ENCODE measurements around the gene ADCY9.

Gene ADCY9

DNA sequence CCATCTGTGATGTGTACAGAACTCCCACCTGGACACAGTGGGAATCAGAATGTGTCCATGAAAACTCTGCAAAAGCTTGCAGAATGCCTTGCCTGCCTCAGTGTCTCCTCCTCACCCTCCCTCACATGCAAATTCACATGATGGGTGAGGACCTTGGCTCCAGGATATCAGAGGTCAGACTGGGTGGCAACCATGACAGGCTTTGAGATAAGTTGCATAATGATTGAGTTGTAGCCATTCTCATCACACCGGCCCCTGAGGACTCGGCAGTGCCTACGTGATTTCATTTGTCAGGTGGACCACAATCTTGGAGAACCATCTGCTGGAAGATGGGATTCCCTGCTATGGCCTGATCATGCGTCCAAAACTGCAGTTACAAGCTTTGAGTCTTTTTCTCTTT, 3.9 kb upstream of the ADCY9 start:
- no peak for DNase-seq

DNA sequence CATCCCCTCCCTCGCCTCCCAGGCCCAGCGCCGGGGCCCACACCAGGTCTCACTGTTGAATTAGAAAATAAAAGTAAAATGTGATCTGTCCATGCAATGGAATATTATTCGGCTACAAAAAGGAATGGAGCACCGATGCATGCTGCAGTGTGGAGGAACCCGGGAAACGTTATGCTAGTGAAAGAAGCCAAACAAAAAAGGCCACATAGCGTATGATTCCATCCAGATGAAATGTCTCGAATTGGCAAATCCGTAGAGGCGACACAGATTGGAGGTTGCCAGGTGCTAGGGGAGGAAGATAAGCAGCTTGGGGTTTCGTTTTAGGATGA, 972 bp upstream of the ADCY9 start:
- no peak for DNase-seq

- no peak for DNase-seq
These were observed 308 bp downstream of the ADCY9 start for GRCh38 chr16:4115949-4116318.

DNA sequence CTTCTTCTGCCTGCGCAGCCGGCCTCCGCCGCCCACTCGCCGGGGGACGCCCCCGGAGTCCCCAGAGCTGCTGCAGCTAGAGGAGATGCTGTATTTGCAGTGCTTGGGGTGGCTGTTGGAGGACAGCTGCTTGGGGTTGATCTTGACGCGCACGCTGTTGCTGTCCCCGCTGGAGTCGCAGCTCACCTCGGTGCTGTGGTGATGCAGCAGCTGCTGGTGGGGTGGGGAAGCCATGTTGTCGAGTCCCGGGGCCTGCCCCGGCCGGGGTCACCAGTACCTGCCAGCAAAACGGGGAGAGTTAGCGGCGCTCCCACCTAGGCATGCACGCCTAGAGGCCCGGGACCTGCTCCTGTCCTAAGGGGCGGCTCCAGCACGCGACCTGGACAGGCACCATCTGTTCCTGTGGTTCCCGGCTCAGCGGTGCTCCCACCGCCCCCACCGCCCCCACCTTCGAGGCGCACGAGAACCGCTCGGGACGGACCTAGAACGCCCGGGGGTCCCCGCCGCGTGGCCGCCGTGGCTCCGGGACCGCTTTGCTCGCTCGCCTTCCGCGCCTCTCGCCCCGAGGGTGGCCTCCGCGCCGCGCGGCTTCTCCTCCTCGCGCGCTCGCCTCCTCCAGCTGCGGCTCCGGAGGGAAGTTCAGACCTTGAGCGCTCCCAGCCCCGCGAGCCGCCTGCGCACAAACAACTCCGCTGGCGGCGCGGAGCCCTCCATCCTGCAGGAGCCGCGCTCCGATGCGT, 863 bp downstream of the ADCY9 start:
- no peak for DNase-seq

DNA sequence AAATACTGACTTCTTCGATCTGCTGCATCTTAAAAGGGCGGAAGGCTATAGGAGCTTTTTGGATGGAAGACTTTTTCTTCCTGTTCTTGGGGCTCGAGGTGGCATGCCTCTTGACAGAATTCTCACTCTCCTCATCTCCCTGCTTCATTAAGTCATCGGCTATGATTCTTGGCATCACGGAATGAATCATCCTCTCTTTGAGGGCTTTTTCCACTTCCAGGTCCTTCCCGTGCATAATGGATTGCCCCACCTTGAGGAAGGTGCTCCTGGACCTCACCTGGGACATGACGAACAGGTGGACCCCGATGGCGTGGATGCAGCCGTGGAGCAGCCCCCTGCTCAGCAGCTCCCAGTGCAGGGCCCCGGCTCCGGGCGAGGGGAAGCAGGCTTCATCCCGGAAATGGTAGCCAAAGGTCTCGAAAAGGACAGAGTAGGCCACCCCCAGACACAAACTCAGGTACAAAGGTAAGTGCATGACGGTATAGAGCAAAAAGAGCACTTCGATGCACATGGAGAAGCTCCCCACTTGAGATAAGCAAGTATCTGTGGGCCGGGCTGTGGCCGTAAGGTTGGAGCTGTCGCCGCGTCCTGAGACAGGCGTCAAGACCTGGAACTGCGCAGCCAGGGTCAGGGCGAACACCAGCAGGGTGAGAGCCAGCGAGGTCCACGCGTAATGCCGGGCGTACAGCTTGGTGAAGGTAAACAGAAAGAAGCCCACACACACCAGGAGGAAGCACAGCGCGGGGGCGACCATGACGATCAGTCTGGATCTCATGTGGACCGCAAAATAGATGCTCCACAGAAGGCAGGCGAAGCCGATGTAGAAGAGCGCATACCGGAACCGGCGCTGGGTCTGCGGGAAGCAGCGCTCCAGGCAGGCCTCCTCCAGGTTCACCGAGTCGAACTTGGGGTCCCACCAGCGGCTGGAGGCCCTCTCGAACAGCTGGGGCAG, 1.7 kb downstream of the ADCY9 start:
- DNase-seq = no peak

GRCh38 chr16:4113358-4114256, 2.6 kb downstream of the ADCY9 start:
- DNase-seq = no peak

DNA sequence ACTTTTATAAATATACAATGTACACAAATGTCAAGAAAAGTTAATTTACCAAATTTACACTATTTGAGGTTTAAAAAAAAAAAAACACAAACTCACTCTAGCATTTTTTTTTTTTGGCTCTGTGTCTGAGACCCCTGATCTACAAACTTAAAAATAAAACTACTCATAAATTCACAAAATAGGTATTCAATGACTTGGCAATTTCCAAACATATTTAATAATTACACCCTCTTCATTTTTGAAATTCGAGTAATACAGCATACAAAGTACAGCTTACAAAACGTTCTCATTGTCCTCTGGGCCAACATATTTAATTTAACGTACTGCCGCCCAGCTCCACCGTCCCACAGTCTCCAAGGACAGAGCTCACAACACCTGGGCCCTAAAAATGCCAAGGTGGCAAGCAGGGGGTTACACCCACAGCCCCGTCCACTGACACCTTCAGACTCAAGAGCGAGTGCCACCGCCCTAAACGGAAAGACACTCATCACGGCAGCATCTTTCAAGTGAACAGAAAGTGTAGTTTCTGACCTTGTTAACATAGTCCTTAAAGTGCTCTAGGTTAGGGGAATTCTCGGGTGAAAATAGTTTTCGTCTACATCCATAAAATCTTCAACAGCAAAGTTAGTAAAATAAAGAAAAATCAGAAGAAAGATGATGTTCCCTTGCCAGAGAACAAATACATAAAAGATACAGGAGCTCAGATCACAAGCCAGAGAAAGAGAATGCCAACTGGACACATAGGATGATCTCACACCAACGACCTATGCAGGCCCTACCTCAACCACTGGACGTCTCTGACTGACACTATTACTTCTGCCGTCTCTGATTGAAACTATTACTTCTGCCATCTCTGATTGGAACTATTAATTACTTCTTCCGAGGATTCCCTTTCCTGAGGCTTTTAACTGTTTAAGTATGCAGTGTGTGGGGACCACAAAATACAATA, 4.2 kb downstream of the ADCY9 start:
- DNase-seq = no peak

GRCh38 chr16:4110680-4111079, 5.6 kb downstream of the ADCY9 start:
- DNase-seq = no peak

- no peak for DNase-seq
These were observed 6.2 kb downstream of the ADCY9 start for GRCh38 chr16:4110065-4110464.

DNA sequence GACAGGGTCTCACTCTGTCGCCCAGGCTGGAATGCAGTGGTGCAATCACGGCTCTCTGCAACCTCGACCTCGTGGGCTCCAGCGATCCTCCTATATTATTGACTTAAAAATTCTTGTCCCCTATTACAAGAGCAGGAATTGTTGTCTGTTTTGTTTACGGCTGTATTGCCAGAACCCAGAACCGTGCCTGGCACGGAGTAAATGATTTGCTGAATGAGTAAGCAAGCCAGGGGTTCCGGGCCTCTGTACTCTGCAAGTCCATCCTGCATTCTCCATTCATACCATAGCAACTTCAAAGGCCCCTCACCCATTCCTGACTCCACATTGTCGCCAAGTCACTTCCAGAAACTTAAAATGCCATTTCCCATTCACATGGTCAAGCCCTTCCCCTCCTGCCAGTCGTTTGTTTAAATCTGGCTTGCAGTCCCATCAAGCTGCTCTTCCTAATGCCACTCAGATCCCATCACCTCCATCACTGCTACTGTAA, 6.9 kb downstream of the ADCY9 start:
- no peak for DNase-seq

- no peak for DNase-seq
These were observed 9.7 kb downstream of the ADCY9 start for GRCh38 chr16:4106516-4106915.

DNA sequence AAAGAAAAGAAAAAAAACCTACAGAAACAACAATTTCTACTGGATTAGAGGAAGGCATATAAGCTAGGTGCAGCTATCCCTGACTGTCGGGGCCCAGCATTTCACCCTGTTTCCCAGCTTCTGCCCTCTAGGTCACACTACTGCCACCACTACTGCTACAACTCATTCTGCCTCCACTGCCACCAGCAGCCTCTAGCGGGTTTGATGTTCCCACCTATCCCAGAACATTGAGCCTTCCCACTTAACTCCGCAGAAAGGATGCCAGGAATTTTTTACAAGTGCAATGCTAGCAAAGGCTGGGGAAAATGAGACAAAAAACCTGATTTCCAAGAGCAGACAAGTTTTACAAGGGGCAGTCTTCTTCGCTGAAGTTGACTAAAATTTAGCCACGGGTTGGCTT, 10.4 kb downstream of the ADCY9 start:
- DNase-seq = no peak

GRCh38 chr16:4103745-4104144, 12.5 kb downstream of the ADCY9 start:
- DNase-seq = no peak

- no peak for DNase-seq
These were observed 14.6 kb downstream of the ADCY9 start for GRCh38 chr16:4101421-4102219.

DNA sequence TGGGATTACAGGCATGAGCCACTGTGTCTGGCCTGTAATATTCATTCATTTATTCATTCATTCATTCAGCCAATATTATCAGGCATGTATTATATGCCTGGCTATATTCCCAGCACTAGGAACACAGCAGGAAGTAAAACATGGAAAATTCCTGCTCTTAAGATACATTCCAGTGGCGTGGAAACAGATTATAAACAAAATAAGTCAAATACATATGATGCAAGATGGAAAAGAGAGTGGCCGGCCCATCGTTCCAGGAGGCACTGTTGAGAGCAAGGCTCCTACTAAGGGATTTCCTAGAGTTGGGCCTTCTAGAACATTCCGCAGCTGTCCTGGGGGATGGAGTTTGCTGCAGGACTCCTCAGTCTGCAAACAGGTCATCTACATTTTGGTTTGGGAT, 17.7 kb downstream of the ADCY9 start:
- DNase-seq = no peak

DNA sequence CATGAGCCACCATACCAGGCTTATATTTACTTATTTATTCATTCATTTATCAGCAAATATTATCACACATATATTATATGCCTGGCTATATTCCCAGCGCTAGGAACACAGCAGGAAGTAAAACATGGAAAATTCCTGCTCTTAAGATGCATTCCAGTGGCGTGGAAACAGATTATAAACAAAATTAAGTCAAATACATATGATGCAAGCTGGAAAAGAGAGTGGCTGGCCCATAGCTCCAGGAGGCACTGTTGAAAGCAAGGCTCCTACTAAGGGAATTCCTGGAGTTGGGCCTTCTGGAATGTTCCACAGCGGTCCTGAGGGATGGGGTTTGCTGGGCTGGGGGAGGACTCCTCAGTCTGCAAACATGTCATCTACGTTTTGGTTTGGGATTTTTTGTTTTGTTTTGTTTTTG, 18.4 kb downstream of the ADCY9 start:
- DNase-seq = no peak

GRCh38 chr16:4096509-4096908, 19.7 kb downstream of the ADCY9 start:
- no peak for DNase-seq

DNA sequence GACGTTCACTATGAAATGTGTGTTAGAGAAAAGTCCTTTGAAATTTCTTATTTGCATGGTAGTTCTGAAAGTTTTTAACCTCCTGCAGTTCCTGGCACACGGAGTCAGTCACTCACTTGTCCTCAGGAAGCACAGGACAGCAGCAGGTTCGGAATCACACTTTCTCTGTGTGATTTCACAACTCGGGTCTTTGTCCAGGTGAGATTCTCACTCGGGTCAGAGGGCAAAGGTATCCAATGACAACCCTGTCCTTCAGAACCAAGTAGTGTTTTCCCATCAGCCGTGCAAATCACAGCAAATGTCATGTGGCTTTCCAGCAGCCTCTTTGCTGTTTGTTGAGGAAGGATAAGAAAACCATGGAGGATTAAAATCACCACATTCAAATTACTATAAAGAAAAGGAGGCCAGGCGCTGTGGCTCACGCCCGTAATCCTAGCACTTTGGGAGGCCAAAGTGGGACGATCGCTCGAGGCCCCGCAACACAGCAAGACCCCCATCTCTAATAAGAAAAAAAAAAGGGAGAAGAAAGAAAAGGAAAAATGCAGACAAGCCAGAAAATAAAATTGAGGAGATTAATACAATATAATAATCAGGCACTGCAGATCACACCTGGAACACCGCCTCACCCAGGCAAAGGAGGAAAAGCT, 22.0 kb downstream of the ADCY9 start:
- DNase-seq = no peak

DNA sequence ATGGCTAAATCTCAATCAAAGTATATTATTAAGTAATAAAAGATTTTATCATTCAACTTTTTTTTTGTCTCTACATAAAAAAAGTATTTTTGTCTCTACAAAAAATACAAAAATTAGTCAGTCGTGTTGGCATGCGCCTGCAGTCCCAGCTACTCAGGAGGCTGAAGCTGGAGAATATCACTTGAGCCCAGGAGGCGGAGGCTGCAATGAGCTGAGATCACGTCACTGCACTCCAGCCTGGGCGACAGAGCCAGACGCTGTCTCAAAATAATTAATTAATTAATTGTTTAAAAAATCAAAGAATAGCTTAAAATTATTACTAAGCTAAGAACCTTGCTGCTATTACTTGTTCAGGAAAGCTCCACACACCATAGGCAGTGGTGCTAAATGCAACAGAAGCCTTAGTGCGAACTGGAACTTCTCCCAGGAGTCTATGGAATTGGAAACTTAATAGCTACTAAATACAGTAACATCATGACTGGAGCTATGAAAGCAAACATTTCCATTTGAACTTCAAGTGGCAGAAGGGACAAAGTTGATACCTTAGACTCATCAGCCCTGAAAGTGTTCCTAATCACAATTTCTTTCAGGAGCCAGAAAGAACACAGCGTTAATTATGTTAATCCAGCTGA, 22.6 kb downstream of the ADCY9 start:
- DNase-seq = no peak

Data from NCI-H446 treated with DMSO at 0.1 percent for 48 hours (cell line).